ENCODE results near the gene COLEC11.

DNA sequence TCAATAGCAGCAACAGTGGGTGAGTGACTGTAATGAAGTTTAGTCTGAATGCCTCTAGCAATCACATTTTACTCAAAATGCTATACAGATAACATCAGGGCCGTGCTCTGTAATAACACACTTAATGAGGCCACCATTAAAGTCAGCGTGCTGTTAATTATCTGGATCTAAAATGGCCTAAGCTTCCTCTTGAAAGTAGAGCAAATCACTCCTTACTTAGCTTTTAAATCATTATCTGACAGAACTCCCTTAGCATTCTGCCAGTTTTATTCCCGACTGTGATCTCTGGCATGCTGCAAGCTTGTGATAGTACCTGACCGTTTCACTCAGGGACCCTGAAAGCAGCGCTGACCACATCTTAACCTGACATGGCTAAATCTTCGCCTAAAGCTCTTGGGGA, 10.8 kb upstream of the COLEC11 start:
- TF ChIP-seq, protein P1, sequence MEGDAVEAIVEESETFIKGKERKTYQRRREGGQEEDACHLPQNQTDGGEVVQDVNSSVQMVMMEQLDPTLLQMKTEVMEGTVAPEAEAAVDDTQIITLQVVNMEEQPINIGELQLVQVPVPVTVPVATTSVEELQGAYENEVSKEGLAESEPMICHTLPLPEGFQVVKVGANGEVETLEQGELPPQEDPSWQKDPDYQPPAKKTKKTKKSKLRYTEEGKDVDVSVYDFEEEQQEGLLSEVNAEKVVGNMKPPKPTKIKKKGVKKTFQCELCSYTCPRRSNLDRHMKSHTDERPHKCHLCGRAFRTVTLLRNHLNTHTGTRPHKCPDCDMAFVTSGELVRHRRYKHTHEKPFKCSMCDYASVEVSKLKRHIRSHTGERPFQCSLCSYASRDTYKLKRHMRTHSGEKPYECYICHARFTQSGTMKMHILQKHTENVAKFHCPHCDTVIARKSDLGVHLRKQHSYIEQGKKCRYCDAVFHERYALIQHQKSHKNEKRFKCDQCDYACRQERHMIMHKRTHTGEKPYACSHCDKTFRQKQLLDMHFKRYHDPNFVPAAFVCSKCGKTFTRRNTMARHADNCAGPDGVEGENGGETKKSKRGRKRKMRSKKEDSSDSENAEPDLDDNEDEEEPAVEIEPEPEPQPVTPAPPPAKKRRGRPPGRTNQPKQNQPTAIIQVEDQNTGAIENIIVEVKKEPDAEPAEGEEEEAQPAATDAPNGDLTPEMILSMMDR (conservative IDR thresholded peaks at IDR 0.05; ENCODE audit: low read depth in 2 of 2), result no peak
- no peak for TF ChIP-seq POLR2AphosphoS5 (IDR thresholded peaks at IDR 0.05; ENCODE audit: low read depth)
- TF ChIP-seq EZH2 (IDR thresholded peaks at IDR 0.05; ENCODE audit: low read depth, unreplicated experiment), result no peak
- TF ChIP-seq, protein P2, sequence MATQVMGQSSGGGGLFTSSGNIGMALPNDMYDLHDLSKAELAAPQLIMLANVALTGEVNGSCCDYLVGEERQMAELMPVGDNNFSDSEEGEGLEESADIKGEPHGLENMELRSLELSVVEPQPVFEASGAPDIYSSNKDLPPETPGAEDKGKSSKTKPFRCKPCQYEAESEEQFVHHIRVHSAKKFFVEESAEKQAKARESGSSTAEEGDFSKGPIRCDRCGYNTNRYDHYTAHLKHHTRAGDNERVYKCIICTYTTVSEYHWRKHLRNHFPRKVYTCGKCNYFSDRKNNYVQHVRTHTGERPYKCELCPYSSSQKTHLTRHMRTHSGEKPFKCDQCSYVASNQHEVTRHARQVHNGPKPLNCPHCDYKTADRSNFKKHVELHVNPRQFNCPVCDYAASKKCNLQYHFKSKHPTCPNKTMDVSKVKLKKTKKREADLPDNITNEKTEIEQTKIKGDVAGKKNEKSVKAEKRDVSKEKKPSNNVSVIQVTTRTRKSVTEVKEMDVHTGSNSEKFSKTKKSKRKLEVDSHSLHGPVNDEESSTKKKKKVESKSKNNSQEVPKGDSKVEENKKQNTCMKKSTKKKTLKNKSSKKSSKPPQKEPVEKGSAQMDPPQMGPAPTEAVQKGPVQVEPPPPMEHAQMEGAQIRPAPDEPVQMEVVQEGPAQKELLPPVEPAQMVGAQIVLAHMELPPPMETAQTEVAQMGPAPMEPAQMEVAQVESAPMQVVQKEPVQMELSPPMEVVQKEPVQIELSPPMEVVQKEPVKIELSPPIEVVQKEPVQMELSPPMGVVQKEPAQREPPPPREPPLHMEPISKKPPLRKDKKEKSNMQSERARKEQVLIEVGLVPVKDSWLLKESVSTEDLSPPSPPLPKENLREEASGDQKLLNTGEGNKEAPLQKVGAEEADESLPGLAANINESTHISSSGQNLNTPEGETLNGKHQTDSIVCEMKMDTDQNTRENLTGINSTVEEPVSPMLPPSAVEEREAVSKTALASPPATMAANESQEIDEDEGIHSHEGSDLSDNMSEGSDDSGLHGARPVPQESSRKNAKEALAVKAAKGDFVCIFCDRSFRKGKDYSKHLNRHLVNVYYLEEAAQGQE (IDR thresholded peaks at IDR 0.05; ENCODE audit: unreplicated experiment), result no peak
- TF ChIP-seq JUNB (IDR thresholded peaks at IDR 0.05; ENCODE audit: unreplicated experiment), result no peak
- no peak for TF ChIP-seq EZH2phosphoT487 (IDR thresholded peaks at IDR 0.05; ENCODE audit: unreplicated experiment)
- no peak for TF ChIP-seq CREB1 (CRISPR knock-in tag; IDR thresholded peaks at IDR 0.05; ENCODE audit: low read depth)

Measured in GM23338 (cell line).